H1 (cell line): ENCODE measurements around the gene PRR5L. TPM values are rescaled to one million over a fixed set of nuclear protein-coding genes. Genes with fewer than 3 reads are reported as not detected.

Source experiments
- CBX8 ChIP-seq: fragments of 300-800, 300-1000 bp; sonication (generic); IDR thresholded peaks from 2 replicates; pipeline ENCODE4 v1.7.1; 2016; ENCODE audit warnings: low read depth, low read length, borderline replicate concordance
- MAFK ChIP-seq: IDR thresholded peaks from 2 replicates; pipeline ENCODE4 v1.6.1; 2012; ENCODE audit warnings: low read depth, mild to moderate bottlenecking, improper control_type of control experiment, low read length
- SAP30 ChIP-seq: fragments of 300-600 bp; sonication (generic); IDR thresholded peaks from 2 replicates; pipeline ENCODE4 v1.7.1; 2012; ENCODE audit warnings: low read length, moderate library complexity, mild to moderate bottlenecking, inconsistent platforms; ENCODE audit not compliant: insufficient read depth, insufficient replicate concordance
- SP1 ChIP-seq: IDR thresholded peaks from 2 replicates; pipeline ENCODE4 v1.6.1; 2011; ENCODE audit warnings: low read depth, low read length
- SRF ChIP-seq: IDR thresholded peaks from 2 replicates; pipeline ENCODE4 v1.6.1; 2011; ENCODE audit warnings: mild to moderate bottlenecking, low read depth, low read length, moderate library complexity
- ZNF274 ChIP-seq: IDR thresholded peaks from 2 replicates; pipeline ENCODE4 v1.7.0; 2012; ENCODE audit warnings: low read length, borderline replicate concordance; ENCODE audit errors: extremely low read depth
- polyA plus RNA-seq, 7 experiments: library from polyadenylated mRNA; depleted of rRNA in 3 of 7; stranded (reverse) in 5 of 7; unstranded in 2 of 7; fragments of >200 nt in 5 of 7; fragments of 200-250 nt in 2 of 7; gene quantifications; 1 replicate in 5 of 7; 2 replicates in 1 of 7; 4 replicates in 1 of 7; pipeline versions ENCODE4 v1.2.1 to v1.2.3, GENCODE V29; 2011 to 2013; ENCODE audit warnings: missing spikeins in 2 of 7, mixed read lengths in 2 of 7
- total RNA-seq: library from RNA; stranded (reverse); fragmentation: NEBNext Ultra II Directional; extraction: Animal tissue kit (Norgen Biotek cat#: 25700); gene quantifications from 2 replicates; pipeline ENCODE4 v1.2.1, GENCODE V29; 2021

The PRR5L gene
- total and polyA plus RNA-seq, 2 of the 8 experiments (the other 6 are each of a cell fraction or from before 2014, with no cell fraction given) = 6.6 to 10.1 TPM

- TF ChIP-seq SAP30 (no peak), ZNF274 (no peak), MAFK (no peak), CBX8 (no peak), SP1 (no peak), SRF (no peak)
These were observed 31.1 kb upstream of the PRR5L start (continued) for GRCh38 chr11:36264973-36265344.
